GM23248 (cell line): ENCODE measurements around the gene NAA11. TPM values are rescaled to one million over a fixed set of nuclear protein-coding genes. Genes with fewer than 3 reads are reported as not detected.

Source experiments
- DNase-seq: peaks from one replicate; pipeline ENCODE4 v3.0.0-alpha.2; 2015
- H2AFZ ChIP-seq: fragments of 200-600 bp; sonication (generic); 2 replicates; pipeline ENCODE4 v1.6.1; 2016; ENCODE audit warnings: antibody characterized with exemption
- H3F3A ChIP-seq: fragments of 200-600 bp; sonication (generic); 2 replicates; pipeline ENCODE4 v1.6.1; 2016; ENCODE audit warnings: mild to moderate bottlenecking, antibody characterized with exemption, mixed run types; ENCODE audit not compliant: insufficient read depth
- H3K27ac ChIP-seq: fragments of 200-600 bp; sonication (generic); 2 replicates; pipeline ENCODE4 v1.5.1; 2016; ENCODE audit warnings: mild to moderate bottlenecking
- H3K27me3 ChIP-seq: fragments of 200-600 bp; sonication (generic); replicated peaks from 2 replicates; pipeline ENCODE4 v1.6.1; 2016; ENCODE audit warnings: mild to moderate bottlenecking; ENCODE audit not compliant: insufficient read depth
- H3K36me3 ChIP-seq: fragments of 200-600 bp; sonication (generic); 2 replicates; pipeline ENCODE4 v1.6.1; 2016; ENCODE audit warnings: low read depth, mild to moderate bottlenecking
- H3K4me1 ChIP-seq: fragments of 200-600 bp; sonication (generic); 2 replicates; pipeline ENCODE4 v1.6.1; 2016; ENCODE audit warnings: mild to moderate bottlenecking; ENCODE audit not compliant: insufficient read depth
- H3K4me2 ChIP-seq: fragments of 200-600 bp; sonication (generic); one replicate; pipeline ENCODE4 v1.6.1; 2016; ENCODE audit warnings: mild to moderate bottlenecking; ENCODE audit not compliant: unreplicated experiment
- H3K4me3 ChIP-seq: fragments of 200-600 bp; sonication (generic); 2 replicates; pipeline ENCODE4 v1.5.1; 2016; ENCODE audit warnings: mild to moderate bottlenecking
- H3K79me2 ChIP-seq: fragments of 200-600 bp; sonication (generic); 2 replicates; pipeline ENCODE4 v1.6.1; 2016; ENCODE audit warnings: mild to moderate bottlenecking; ENCODE audit not compliant: insufficient read depth
- H3K9ac ChIP-seq: fragments of 200-600 bp; sonication (generic); 2 replicates; pipeline ENCODE4 v1.6.1; 2016; ENCODE audit warnings: mild to moderate bottlenecking
- H3K9me2 ChIP-seq: fragments of 200-600 bp; sonication (generic); 2 replicates; pipeline ENCODE4 v1.6.1; 2016; ENCODE audit warnings: mixed run types, mild to moderate bottlenecking, moderate library complexity; ENCODE audit not compliant: insufficient read depth
- H3K9me3 ChIP-seq: fragments of 200-600 bp; sonication (generic); one replicate; pipeline ENCODE4 v1.6.1; 2017; ENCODE audit warnings: low read depth
- H4K20me1 ChIP-seq: fragments of 200-600 bp; sonication (generic); 2 replicates; pipeline ENCODE4 v1.6.0; 2016; ENCODE audit not compliant: insufficient read depth
- EZH2 ChIP-seq: fragments of 200-600 bp; sonication (generic); IDR thresholded peaks from 2 replicates; pipeline ENCODE4 v1.6.1; 2018; ENCODE audit warnings: antibody characterized with exemption, mild to moderate bottlenecking; ENCODE audit not compliant: insufficient read depth, poor library complexity, severe bottlenecking
- EZH2phosphoT487 ChIP-seq: fragments of 200-600 bp; sonication (generic); IDR thresholded peaks from 2 replicates; pipeline ENCODE4 v1.6.1; 2018; ENCODE audit warnings: antibody characterized with exemption, moderate library complexity, mild to moderate bottlenecking, low read depth; ENCODE audit not compliant: insufficient read depth
- WGBS, 2 experiments: methylation state at CpG; one replicate each; pipeline ENCODE4 v1.1.6; 2015 to 2017; ENCODE audit warnings: low lambda C conversion rate in 2 of 2, low coverage in 1 of 2; ENCODE audit errors: missing lambda C conversion rate in 2 of 2; 5-methylcytosine and 5-hydroxymethylcytosine counted together
- in situ Hi-C: fragments of 300-500 bp; cut with MboI; formaldehyde crosslinking; loops from 2 replicates; pipeline ENCODE4 v1.15.0; 2020
- polyA plus RNA-seq: library from polyadenylated mRNA; unstranded; fragments of >200 nt; fragmentation: Nextera tagmentation; extraction: Ambion mirVana; gene quantifications from 2 replicates; pipeline ENCODE4 v1.2.1, GENCODE V29; 2016
- total RNA-seq: library from RNA; depleted of rRNA; stranded (reverse); fragments of >200 nt; shearing (Covaris generic); gene quantifications from 2 replicates; pipeline ENCODE4 v1.2.3, GENCODE V29; 2014

The NAA11 gene
- total and polyA plus RNA-seq, 2 experiments from 2014 or later = not detected

GRCh38 chr4:79348405-79348804, 22.5 kb upstream of the NAA11 start:
- no peaks in the 10 kb centered on the region for H4K20me1 ChIP-seq
- H3K4me3 ChIP-seq = no peak overlapping the region
- no peaks in the 10 kb centered on the region for H3K27me3 ChIP-seq
- H2AFZ ChIP-seq = no peak overlapping the region
- no peak for TF ChIP-seq EZH2
- no peak for TF ChIP-seq EZH2phosphoT487
- H3F3A ChIP-seq = no peaks in the 10 kb centered on the region
- no peak for DNase-seq
- no peaks in the 10 kb centered on the region for H3K9me3 ChIP-seq
- 27 to 33% methylated on average over 2 of the region's 2 CpGs for WGBS, 2 experiments
- no peaks in the 10 kb centered on the region for H3K4me1 ChIP-seq
- H3K9ac ChIP-seq = no peak overlapping the region
- in situ Hi-C loops = no loop called here
- no peak overlapping the region for H3K4me2 ChIP-seq
- H3K36me3 ChIP-seq = no peaks in the 10 kb centered on the region
- no peaks in the 10 kb centered on the region for H3K79me2 ChIP-seq
- no peak overlapping the region for H3K27ac ChIP-seq
- H3K9me2 ChIP-seq = no peaks in the 10 kb centered on the region

- H3K9ac ChIP-seq = no peak overlapping the region
- no peaks in the 10 kb centered on the region for H3K79me2 ChIP-seq
- no peak overlapping the region for H3K27ac ChIP-seq
- no peaks in the 10 kb centered on the region for H3F3A ChIP-seq
- H3K36me3 ChIP-seq = no peaks in the 10 kb centered on the region
- H3K4me2 ChIP-seq = no peak overlapping the region
- H3K9me3 ChIP-seq = peaks cover 5% of the 10 kb centered on the region
- in situ Hi-C loops = no loop called here
- TF ChIP-seq EZH2phosphoT487 (no peak), EZH2 (no peak)
- no peaks in the 10 kb centered on the region for H3K9me2 ChIP-seq
- H2AFZ ChIP-seq = no peak overlapping the region
- H3K27me3 ChIP-seq = no peaks in the 10 kb centered on the region
- DNase-seq = no peak
- H3K4me1 ChIP-seq = no peaks in the 10 kb centered on the region
- no peak overlapping the region for H3K4me3 ChIP-seq
- WGBS, 2 experiments = 38 to 48% methylated on average over 3 of the region's 3 CpGs
- no peaks in the 10 kb centered on the region for H4K20me1 ChIP-seq
These were observed 16.2 kb upstream of the NAA11 start for GRCh38 chr4:79341893-79342653.

- TF ChIP-seq EZH2 (no peak), EZH2phosphoT487 (no peak)
- Histone ChIP-seq H3K9me3 (peaks cover 5% of the 10 kb centered on the region), H3K27ac (no peak overlapping the region), H3K9ac (no peak overlapping the region), H3K4me2 (no peak overlapping the region), H3K27me3 (no peaks in the 10 kb centered on the region), H3K36me3 (no peaks in the 10 kb centered on the region), H3K9me2 (no peaks in the 10 kb centered on the region), H2AFZ (no peak overlapping the region), H3K79me2 (no peaks in the 10 kb centered on the region), H3F3A (no peaks in the 10 kb centered on the region), H4K20me1 (no peaks in the 10 kb centered on the region), H3K4me3 (no peak overlapping the region), H3K4me1 (no peaks in the 10 kb centered on the region)
- WGBS, 2 experiments = 59 to 72% methylated on average over 2 of the region's 2 CpGs
- in situ Hi-C loops = no loop called here
- no peak for DNase-seq
These were observed 14.7 kb upstream of the NAA11 start for GRCh38 chr4:79340568-79340967.

- H3F3A ChIP-seq = no peaks in the 10 kb centered on the region
- DNase-seq = no peak
- no peaks in the 10 kb centered on the region for H3K4me1 ChIP-seq
- no peak overlapping the region for H3K4me2 ChIP-seq
- no peaks in the 10 kb centered on the region for H4K20me1 ChIP-seq
- in situ Hi-C loops = no loop called here
- H3K27me3 ChIP-seq = no peaks in the 10 kb centered on the region
- no peak overlapping the region for H3K27ac ChIP-seq
- H3K9me3 ChIP-seq = peaks cover 5% of the 10 kb centered on the region
- no peak overlapping the region for H3K4me3 ChIP-seq
- TF ChIP-seq EZH2 (no peak), EZH2phosphoT487 (no peak)
- H3K79me2 ChIP-seq = no peaks in the 10 kb centered on the region
- no peak overlapping the region for H3K9ac ChIP-seq
- no peak overlapping the region for H2AFZ ChIP-seq
- H3K36me3 ChIP-seq = no peaks in the 10 kb centered on the region
- no peaks in the 10 kb centered on the region for H3K9me2 ChIP-seq
These were observed 12.3 kb upstream of the NAA11 start for GRCh38 chr4:79338148-79338547.
